ENCODE measurements around the gene MAPK8IP3.

GRCh38 chr16:1729445-1729844 is 23.4 kb downstream of the MAPK8IP3 start:
- TF ChIP-seq, protein P1, sequence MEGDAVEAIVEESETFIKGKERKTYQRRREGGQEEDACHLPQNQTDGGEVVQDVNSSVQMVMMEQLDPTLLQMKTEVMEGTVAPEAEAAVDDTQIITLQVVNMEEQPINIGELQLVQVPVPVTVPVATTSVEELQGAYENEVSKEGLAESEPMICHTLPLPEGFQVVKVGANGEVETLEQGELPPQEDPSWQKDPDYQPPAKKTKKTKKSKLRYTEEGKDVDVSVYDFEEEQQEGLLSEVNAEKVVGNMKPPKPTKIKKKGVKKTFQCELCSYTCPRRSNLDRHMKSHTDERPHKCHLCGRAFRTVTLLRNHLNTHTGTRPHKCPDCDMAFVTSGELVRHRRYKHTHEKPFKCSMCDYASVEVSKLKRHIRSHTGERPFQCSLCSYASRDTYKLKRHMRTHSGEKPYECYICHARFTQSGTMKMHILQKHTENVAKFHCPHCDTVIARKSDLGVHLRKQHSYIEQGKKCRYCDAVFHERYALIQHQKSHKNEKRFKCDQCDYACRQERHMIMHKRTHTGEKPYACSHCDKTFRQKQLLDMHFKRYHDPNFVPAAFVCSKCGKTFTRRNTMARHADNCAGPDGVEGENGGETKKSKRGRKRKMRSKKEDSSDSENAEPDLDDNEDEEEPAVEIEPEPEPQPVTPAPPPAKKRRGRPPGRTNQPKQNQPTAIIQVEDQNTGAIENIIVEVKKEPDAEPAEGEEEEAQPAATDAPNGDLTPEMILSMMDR (IDR thresholded peaks at IDR 0.05): no peak
- no peak for TF ChIP-seq ZFX (IDR thresholded peaks at IDR 0.05; ENCODE audit: borderline replicate concordance)

All from 22Rv1 (cell line).